Left ventricle myocardium inferior (tissue), 1 donor: ENCODE measurements around the gene DKK1. TPM values are rescaled to one million over a fixed set of nuclear protein-coding genes. Genes with fewer than 3 reads are reported as not detected.

Source experiments
- DNase-seq: peaks from one replicate; pipeline ENCODE4 v3.0.0-alpha.2; 2020
- H3K27ac ChIP-seq: fragments of 200-600 bp; replicated peaks from 2 replicates; pipeline ENCODE4 v1.8.0; 2021
- H3K27me3 ChIP-seq: fragments of 200-600 bp; 2 replicates; pipeline ENCODE4 v1.8.0; 2021; ENCODE audit warnings: low read depth
- H3K36me3 ChIP-seq: fragments of 200-600 bp; 2 replicates; pipeline ENCODE4 v1.8.0; 2021
- H3K4me1 ChIP-seq: fragments of 200-600 bp; 2 replicates; pipeline ENCODE4 v1.8.0; 2021
- H3K4me3 ChIP-seq: fragments of 200-600 bp; 2 replicates; pipeline ENCODE4 v1.8.0; 2021; ENCODE audit warnings: mild to moderate bottlenecking, moderate library complexity
- H3K9me3 ChIP-seq: fragments of 200-600 bp; replicated peaks from 2 replicates; pipeline ENCODE4 v1.8.0; 2021
- intact Hi-C: fragments of 100-400 bp; cut with micrococcal nuclease; formaldehyde crosslinking; loops from one replicate; pipeline ENCODE4 v1.11.0; 2022
- total RNA-seq: library from RNA; stranded (reverse); fragmentation: NEBNext Ultra II Directional; extraction: Animal tissue kit (Norgen Biotek cat#: 25700); gene quantifications from one replicate; pipeline ENCODE4 v1.2.1, GENCODE V29; 2021
- TF ChIP-seq, protein P1 (sequence below): fragments of 200-600 bp; IDR thresholded peaks from 2 replicates; pipeline ENCODE4 v1.8.0; 2021; ENCODE audit warnings: antibody characterized with exemption, mild to moderate bottlenecking, borderline replicate concordance
- donor health status: DM: no; HTN: yes; CAD: no; lungs with severe emphysema.

DKK1 gene
- total RNA-seq, 1 donor from 2014 or later, result not detected

DNA sequence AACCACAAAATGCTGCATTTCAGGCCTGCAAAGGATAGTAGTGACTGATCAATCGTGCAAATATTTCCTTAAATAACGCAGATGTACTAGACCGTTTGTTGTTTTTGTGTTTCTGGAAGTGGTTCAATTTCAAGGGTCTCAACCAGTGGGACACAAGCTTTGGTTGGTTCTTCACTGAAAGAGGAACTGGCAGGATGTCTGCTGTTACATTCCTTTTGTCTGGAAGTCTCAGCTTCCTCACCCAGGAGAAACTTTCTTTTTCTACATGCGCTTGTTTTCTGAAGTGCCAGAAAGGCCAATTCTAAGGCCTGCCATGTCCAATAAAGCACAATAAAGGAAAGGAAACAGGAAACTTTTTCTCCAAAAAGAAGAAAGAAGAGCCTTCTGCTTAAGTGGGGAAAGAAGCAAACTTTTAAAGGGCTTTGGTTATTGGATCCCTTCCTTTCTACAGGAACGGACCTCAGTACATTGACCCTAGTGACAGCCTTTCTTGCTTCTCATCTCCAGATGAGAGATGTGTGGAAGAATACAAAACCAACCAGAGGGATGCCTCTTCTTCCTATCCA lies 4.1 kb downstream of the DKK1 start:
- Histone ChIP-seq H3K9me3 (no peaks in the 10 kb centered on the region), H3K4me3 (no peak overlapping the region), H3K36me3 (no peaks in the 10 kb centered on the region), H3K4me1 (peaks cover 16% of the 10 kb centered on the region), H3K27ac (no peak overlapping the region), H3K27me3 (peaks cover 16% of the 10 kb centered on the region)
- TF ChIP-seq, protein P1, sequence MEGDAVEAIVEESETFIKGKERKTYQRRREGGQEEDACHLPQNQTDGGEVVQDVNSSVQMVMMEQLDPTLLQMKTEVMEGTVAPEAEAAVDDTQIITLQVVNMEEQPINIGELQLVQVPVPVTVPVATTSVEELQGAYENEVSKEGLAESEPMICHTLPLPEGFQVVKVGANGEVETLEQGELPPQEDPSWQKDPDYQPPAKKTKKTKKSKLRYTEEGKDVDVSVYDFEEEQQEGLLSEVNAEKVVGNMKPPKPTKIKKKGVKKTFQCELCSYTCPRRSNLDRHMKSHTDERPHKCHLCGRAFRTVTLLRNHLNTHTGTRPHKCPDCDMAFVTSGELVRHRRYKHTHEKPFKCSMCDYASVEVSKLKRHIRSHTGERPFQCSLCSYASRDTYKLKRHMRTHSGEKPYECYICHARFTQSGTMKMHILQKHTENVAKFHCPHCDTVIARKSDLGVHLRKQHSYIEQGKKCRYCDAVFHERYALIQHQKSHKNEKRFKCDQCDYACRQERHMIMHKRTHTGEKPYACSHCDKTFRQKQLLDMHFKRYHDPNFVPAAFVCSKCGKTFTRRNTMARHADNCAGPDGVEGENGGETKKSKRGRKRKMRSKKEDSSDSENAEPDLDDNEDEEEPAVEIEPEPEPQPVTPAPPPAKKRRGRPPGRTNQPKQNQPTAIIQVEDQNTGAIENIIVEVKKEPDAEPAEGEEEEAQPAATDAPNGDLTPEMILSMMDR, result no peak
- intact Hi-C loops, result no loop called here
- no peak for DNase-seq

DNA sequence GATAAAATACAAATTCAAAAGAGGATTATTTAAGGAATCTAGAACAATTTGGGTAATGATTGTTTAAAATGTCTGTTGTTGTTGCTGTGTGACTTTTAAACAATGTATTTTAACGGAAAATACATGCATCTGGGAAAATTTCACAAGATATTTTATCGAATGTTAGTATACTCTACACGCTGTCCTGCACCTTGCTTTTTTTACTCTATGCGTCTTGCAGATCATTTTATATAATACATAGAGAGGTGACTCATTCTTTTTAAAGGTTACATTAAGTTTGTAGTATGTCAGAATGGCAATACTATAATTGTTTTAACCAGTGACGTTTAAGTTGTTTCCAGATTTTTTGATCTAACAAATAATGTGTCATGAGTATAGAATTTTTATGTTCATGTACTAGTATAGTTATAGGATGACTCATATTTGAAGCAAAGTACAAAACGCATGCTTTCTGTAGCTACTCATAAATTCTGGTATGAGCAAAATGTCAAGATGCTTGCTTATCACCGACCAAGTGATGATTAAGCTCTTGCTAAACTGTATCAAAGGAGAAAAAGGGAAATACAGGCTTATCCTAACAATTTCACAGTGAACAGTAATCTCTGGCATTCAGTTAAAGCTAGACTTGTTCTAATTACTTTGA lies 4.9 kb downstream of the DKK1 start:
- Histone ChIP-seq H3K27ac (no peak overlapping the region), H3K9me3 (no peaks in the 10 kb centered on the region), H3K27me3 (peaks cover 9% of the 10 kb centered on the region), H3K4me1 (peaks cover 9% of the 10 kb centered on the region), H3K4me3 (no peak overlapping the region), H3K36me3 (no peaks in the 10 kb centered on the region)
- DNase-seq, result no peak
- TF ChIP-seq, protein P1, result no peak
- intact Hi-C loops, result no loop called here

DNA sequence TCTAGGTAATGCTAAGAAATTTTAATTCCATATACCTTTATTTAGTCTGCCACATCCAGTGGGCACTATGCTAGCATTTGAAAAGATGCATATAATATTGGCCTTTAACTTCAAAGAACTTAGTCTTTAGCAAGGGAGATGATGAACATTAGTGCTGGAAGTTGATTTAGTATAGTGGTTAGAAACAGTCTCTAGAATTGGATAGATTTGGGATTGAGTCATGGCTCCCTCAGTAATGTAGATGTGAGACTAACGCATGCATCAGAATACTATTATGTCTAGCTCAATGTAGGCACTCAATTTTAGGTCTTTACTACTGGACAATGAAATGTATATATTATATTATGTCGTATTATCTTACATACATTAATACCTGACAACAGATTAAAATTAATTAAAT lies 5.8 kb downstream of the DKK1 start:
- no peaks in the 10 kb centered on the region for H3K9me3 ChIP-seq
- H3K4me3 ChIP-seq, result no peak overlapping the region
- H3K4me1 ChIP-seq, result no peaks in the 10 kb centered on the region
- intact Hi-C loops, result no loop called here
- DNase-seq, result no peak
- no peaks in the 10 kb centered on the region for H3K36me3 ChIP-seq
- TF ChIP-seq, protein P1, result no peak
- H3K27me3 ChIP-seq, result no peaks in the 10 kb centered on the region
- no peak overlapping the region for H3K27ac ChIP-seq

DNA sequence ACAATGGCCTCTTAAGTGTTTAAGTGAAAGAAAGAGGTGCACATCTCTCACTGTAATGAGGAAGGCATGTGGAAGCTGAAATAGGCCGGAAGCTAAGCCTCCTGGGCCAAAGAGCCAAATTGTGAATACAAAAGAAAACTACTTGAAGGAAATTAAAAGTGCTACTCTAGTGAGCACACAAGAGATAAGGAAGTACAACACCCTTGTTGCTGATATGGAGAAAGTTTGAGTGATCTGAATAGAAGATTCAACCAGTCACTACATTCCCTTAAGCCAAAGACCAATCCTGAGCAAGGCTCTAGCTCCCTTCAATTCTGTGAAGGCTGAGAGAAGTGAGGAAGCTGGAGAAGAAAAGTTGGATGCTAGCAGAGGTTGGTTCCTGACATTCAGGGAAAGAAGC lies 8.2 kb downstream of the DKK1 start:
- Histone ChIP-seq H3K4me1 (no peaks in the 10 kb centered on the region), H3K27me3 (peaks cover 3% of the 10 kb centered on the region), H3K36me3 (no peaks in the 10 kb centered on the region), H3K9me3 (no peaks in the 10 kb centered on the region), H3K27ac (no peak overlapping the region), H3K4me3 (no peak overlapping the region)
- TF ChIP-seq, protein P1, result no peak
- intact Hi-C loops, result no loop called here
- no peak for DNase-seq

DNA sequence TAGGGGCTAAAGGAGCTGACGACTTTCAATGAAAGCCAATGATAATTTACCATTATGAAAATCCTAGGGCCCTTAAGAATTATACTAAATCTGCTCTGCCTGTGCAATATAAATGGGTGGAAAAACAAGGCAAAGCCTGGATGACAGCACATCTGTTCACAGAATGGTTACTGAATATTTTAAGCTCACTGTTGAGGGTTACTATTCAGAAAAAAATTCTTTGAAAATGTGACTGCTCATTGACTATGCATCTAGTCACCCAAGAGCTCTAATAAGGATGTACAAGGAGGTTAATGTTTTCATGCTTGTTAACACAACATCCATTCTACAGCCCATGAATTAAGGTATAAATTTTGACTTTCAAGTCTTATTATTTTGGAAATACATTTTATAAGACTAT lies 8.9 kb downstream of the DKK1 start:
- Histone ChIP-seq H3K27me3 (peaks cover 3% of the 10 kb centered on the region), H3K9me3 (no peaks in the 10 kb centered on the region), H3K27ac (no peak overlapping the region), H3K4me1 (no peaks in the 10 kb centered on the region), H3K4me3 (no peak overlapping the region), H3K36me3 (no peaks in the 10 kb centered on the region)
- DNase-seq, result no peak
- intact Hi-C loops, result no loop called here
- TF ChIP-seq, protein P1, result no peak
